Right atrium auricular region (tissue), 2 donors: ENCODE results near the gene ZBTB7C. TPM values are rescaled to one million over a fixed set of nuclear protein-coding genes. Genes with fewer than 3 reads are reported as not detected.

Experiments used
- DNase-seq: peaks from one replicate; pipeline ENCODE4 v3.0.0-alpha.2; 2019; ENCODE audit warnings: low spot score
- H3K27ac ChIP-seq, 2 donors: fragments of 200-600 bp; sonication (generic); 1 replicate in 1 of 2; 2 replicates in 1 of 2; pipeline ENCODE4 v1.5.1; 2016 to 2019
- H3K27me3 ChIP-seq, 2 donors: fragments of 200-600 bp; sonication (generic); one replicate each; pipeline versions ENCODE4 v1.5.1 to v1.6.0; 2017 to 2019
- H3K36me3 ChIP-seq: fragments of 200-600 bp; sonication (generic); one replicate; pipeline ENCODE4 v1.5.1; 2016
- H3K4me1 ChIP-seq, 2 donors: fragments of 200-600 bp; sonication (generic); one replicate each; pipeline versions ENCODE4 v1.5.1 to v1.6.0; 2017 to 2019
- H3K4me3 ChIP-seq, 2 donors: fragments of 200-600 bp; sonication (generic); 1 replicate in 1 of 2; 2 replicates in 1 of 2; pipeline ENCODE4 v1.5.1; 2017 to 2019; ENCODE audit warnings: mild to moderate bottlenecking in 1 of 2, moderate library complexity in 1 of 2
- H3K9me3 ChIP-seq, 2 donors: fragments of 200-600 bp; sonication (generic); one replicate each; pipeline ENCODE4 v1.5.1; 2019
- CTCF ChIP-seq, 2 donors: fragments of 200-600 bp; sonication (generic); IDR thresholded peaks; one replicate each; pipeline ENCODE4 v1.5.1; 2019; ENCODE audit warnings: antibody characterized with exemption in 2 of 2
- total RNA-seq, 2 donors: library from RNA; depleted of rRNA; stranded (reverse); fragments of >200 nt; gene quantifications; one replicate each; pipeline ENCODE4 v1.1.0, GENCODE V29; 2016

Gene ZBTB7C
- total RNA-seq, 2 donors from 2014 or later = 1.8 to 7.7 TPM

GRCh38 chr18:48166336-48166875 lies 242.8 kb downstream of the ZBTB7C start:
- H3K36me3 ChIP-seq = no peaks in the 10 kb centered on the region
- DNase-seq = no peak
- peaks cover 0 to 41% of the 10 kb centered on the region in 2 donors for H3K4me1 ChIP-seq
- H3K9me3 ChIP-seq = no peaks in the 10 kb centered on the region
- no peaks in the 10 kb centered on the region for H3K27me3 ChIP-seq
- H3K27ac ChIP-seq = peak overlapping the region in 1 of 2 donors; percentile 5
- no peak overlapping the region for H3K4me3 ChIP-seq
- no peak for TF ChIP-seq CTCF (IDR thresholded peaks at IDR 0.05)

GRCh38 chr18:48165111-48165866 lies 243.9 kb downstream of the ZBTB7C start:
- TF ChIP-seq CTCF (IDR thresholded peaks at IDR 0.05) = no peak
- peaks cover 0 to 48% of the 10 kb centered on the region in 2 donors for H3K4me1 ChIP-seq

GRCh38 chr18:48164701-48165100 lies 244.5 kb downstream of the ZBTB7C start:
- Histone ChIP-seq H3K36me3 (no peaks in the 10 kb centered on the region), H3K9me3 (no peaks in the 10 kb centered on the region), H3K4me3 (no peak overlapping the region), H3K27ac (no peak overlapping the region), H3K27me3 (no peaks in the 10 kb centered on the region), H3K4me1 (peaks cover 0 to 48% of the 10 kb centered on the region in 2 donors)
- no peak for TF ChIP-seq CTCF (IDR thresholded peaks at IDR 0.05)
- DNase-seq = no peak

More at GRCh38 chr18:48165111-48165866, 243.9 kb downstream of the ZBTB7C start:
- DNase-seq = no peak
- no peaks in the 10 kb centered on the region for H3K9me3 ChIP-seq
- H3K27me3 ChIP-seq = no peaks in the 10 kb centered on the region
- no peak overlapping the region for H3K4me3 ChIP-seq
- H3K27ac ChIP-seq = no peak overlapping the region
- H3K36me3 ChIP-seq = no peaks in the 10 kb centered on the region

GRCh38 chr18:48164116-48164515 lies 245.1 kb downstream of the ZBTB7C start:
- Histone ChIP-seq H3K27me3 (no peaks in the 10 kb centered on the region), H3K36me3 (no peaks in the 10 kb centered on the region), H3K9me3 (no peaks in the 10 kb centered on the region), H3K4me1 (peaks cover 0 to 48% of the 10 kb centered on the region in 2 donors), H3K27ac (no peak overlapping the region), H3K4me3 (no peak overlapping the region)
- no peak for DNase-seq
- no peak for TF ChIP-seq CTCF (IDR thresholded peaks at IDR 0.05)

- no peak for DNase-seq
- TF ChIP-seq CTCF (IDR thresholded peaks at IDR 0.05) = no peak
- Histone ChIP-seq H3K4me1 (peaks cover 0 to 47% of the 10 kb centered on the region in 2 donors), H3K4me3 (no peak overlapping the region), H3K27me3 (no peaks in the 10 kb centered on the region), H3K36me3 (no peaks in the 10 kb centered on the region), H3K9me3 (no peaks in the 10 kb centered on the region), H3K27ac (peak overlapping the region in 1 of 2 donors; percentile 25)
Observed at GRCh38 chr18:48163738-48164115, 245.5 kb downstream of the ZBTB7C start.
